ENCODE data around the gene TTC24.

TTC24 gene

GRCh38 chr1:156593661-156593989 is 14.1 kb downstream of the TTC24 start:
- TF ChIP-seq POLR2A (IDR thresholded peaks at IDR 0.05; ENCODE audit: extremely low read depth, insufficient read length) (no peak), MAX (IDR thresholded peaks at IDR 0.05; ENCODE audit: low read depth, low read length) (no peak), CTCF (IDR thresholded peaks at IDR 0.05; ENCODE audit: low read depth, low read length) (no peak), MYC (IDR thresholded peaks at IDR 0.05; ENCODE audit: low read depth, low read length) (no peak)
- DNase-seq (ENCODE audit: low read depth): no peak

GRCh38 chr1:156594190-156594589 is 14.7 kb downstream of the TTC24 start:
- H3K4me3 ChIP-seq (ENCODE audit: low read depth, low read length): no peak overlapping the region
- no peak for TF ChIP-seq POLR2A (IDR thresholded peaks at IDR 0.05; ENCODE audit: extremely low read depth, insufficient read length)
- no peak for TF ChIP-seq CTCF (IDR thresholded peaks at IDR 0.05; ENCODE audit: low read depth, low read length)
- no peak for TF ChIP-seq MAX (IDR thresholded peaks at IDR 0.05; ENCODE audit: low read depth, low read length)
- TF ChIP-seq MYC (IDR thresholded peaks at IDR 0.05; ENCODE audit: low read depth, low read length): no peak
- DNase-seq (ENCODE audit: low read depth): no peak

More at GRCh38 chr1:156593661-156593989, 14.1 kb downstream of the TTC24 start:
- H3K4me3 ChIP-seq (ENCODE audit: low read depth, low read length): no peak overlapping the region

- no peak for DNase-seq (ENCODE audit: low read depth)
- no peak for TF ChIP-seq MAX (IDR thresholded peaks at IDR 0.05; ENCODE audit: low read depth, low read length)
- TF ChIP-seq CTCF (IDR thresholded peaks at IDR 0.05; ENCODE audit: low read depth, low read length): no peak
- no peak for TF ChIP-seq MYC (IDR thresholded peaks at IDR 0.05; ENCODE audit: low read depth, low read length)
- no peak for TF ChIP-seq POLR2A (IDR thresholded peaks at IDR 0.05; ENCODE audit: extremely low read depth, insufficient read length)
- H3K4me3 ChIP-seq (ENCODE audit: low read depth, low read length): no peak overlapping the region
Observed at GRCh38 chr1:156595016-156595415, 15.5 kb downstream of the TTC24 start.

GRCh38 chr1:156596426-156596825 is 16.9 kb downstream of the TTC24 start:
- DNase-seq (ENCODE audit: low read depth): no peak
- no peak overlapping the region for H3K4me3 ChIP-seq (ENCODE audit: low read depth, low read length)
- TF ChIP-seq POLR2A (IDR thresholded peaks at IDR 0.05; ENCODE audit: extremely low read depth, insufficient read length) (no peak), MYC (IDR thresholded peaks at IDR 0.05; ENCODE audit: low read depth, low read length) (no peak), MAX (IDR thresholded peaks at IDR 0.05; ENCODE audit: low read depth, low read length) (no peak), CTCF (IDR thresholded peaks at IDR 0.05; ENCODE audit: low read depth, low read length) (no peak)

- TF ChIP-seq CTCF (IDR thresholded peaks at IDR 0.05; ENCODE audit: low read depth, low read length) (no peak), POLR2A (IDR thresholded peaks at IDR 0.05; ENCODE audit: extremely low read depth, insufficient read length) (no peak), MAX (IDR thresholded peaks at IDR 0.05; ENCODE audit: low read depth, low read length) (no peak), MYC (IDR thresholded peaks at IDR 0.05; ENCODE audit: low read depth, low read length) (no peak)
- H3K4me3 ChIP-seq (ENCODE audit: low read depth, low read length): no peak overlapping the region
- no peak for DNase-seq (ENCODE audit: low read depth)
Observed at GRCh38 chr1:156598125-156598524, 18.6 kb downstream of the TTC24 start.

Measured in NB4 (cell line).